ENCODE data around the gene AKAP13.

GRCh38 chr15:85671156-85671555, 290.8 kb downstream of the AKAP13 start:
- TF ChIP-seq CTCF (conservative IDR thresholded peaks at IDR 0.05; ENCODE audit: low read depth, low read length): no peak
- no peak for TF ChIP-seq EZH2 (IDR thresholded peaks at IDR 0.05; ENCODE audit: borderline replicate concordance, low read depth, low read length, poor library complexity, severe bottlenecking)

Data from A673 (cell line).